Gastrocnemius medialis (tissue), 4 donors: ENCODE measurements around the gene GTPBP4.

ENCODE experiments used
- POLR2A ChIP-seq, 2 donors: fragments of 450-650 bp; IDR thresholded peaks; one replicate each; pipeline ENCODE4 v1.6.1; 2017; ENCODE audit warnings: antibody characterized with exemption in 2 of 2, mild to moderate bottlenecking in 2 of 2, moderate library complexity in 2 of 2
- TF ChIP-seq, protein P1 (sequence below), 5 experiments: fragments of 450-650 bp in 3 of 5; fragments of 200-600 bp in 2 of 5; sonication (generic) in 2 of 5; IDR thresholded peaks in 4 of 5; conservative IDR thresholded peaks in 1 of 5; 1 replicate in 4 of 5; 2 replicates in 1 of 5; pipeline ENCODE4 v1.5.1; 2016 to 2019; ENCODE audit warnings: antibody characterized with exemption in 5 of 5, mild to moderate bottlenecking in 3 of 5, moderate library complexity in 3 of 5

GRCh38 chr10:997266-998022 is 9.2 kb downstream of the GTPBP4 start:
- TF ChIP-seq, protein P1, sequence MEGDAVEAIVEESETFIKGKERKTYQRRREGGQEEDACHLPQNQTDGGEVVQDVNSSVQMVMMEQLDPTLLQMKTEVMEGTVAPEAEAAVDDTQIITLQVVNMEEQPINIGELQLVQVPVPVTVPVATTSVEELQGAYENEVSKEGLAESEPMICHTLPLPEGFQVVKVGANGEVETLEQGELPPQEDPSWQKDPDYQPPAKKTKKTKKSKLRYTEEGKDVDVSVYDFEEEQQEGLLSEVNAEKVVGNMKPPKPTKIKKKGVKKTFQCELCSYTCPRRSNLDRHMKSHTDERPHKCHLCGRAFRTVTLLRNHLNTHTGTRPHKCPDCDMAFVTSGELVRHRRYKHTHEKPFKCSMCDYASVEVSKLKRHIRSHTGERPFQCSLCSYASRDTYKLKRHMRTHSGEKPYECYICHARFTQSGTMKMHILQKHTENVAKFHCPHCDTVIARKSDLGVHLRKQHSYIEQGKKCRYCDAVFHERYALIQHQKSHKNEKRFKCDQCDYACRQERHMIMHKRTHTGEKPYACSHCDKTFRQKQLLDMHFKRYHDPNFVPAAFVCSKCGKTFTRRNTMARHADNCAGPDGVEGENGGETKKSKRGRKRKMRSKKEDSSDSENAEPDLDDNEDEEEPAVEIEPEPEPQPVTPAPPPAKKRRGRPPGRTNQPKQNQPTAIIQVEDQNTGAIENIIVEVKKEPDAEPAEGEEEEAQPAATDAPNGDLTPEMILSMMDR (IDR thresholded peaks at IDR 0.05 in 4 of 5, conservative IDR thresholded peaks at IDR 0.05 in 1 of 5), result no peak
- no peak for TF ChIP-seq POLR2A (IDR thresholded peaks at IDR 0.05)
